HK-2 (cell line): ENCODE measurements around the gene NTRK3.
"Not testable (repeated sequence)": the region's sequence is repeated elsewhere in the genome, so short reads cannot be mapped to it uniquely, and the experiment has no call there.

Source experiments
- DNase-seq: peaks from one replicate; pipeline ENCODE4 v3.0.0-alpha.2; 2018; ENCODE audit not compliant: unreplicated experiment

The NTRK3 gene

GRCh38 chr15:88075102-88075501, 181.4 kb downstream of the NTRK3 start:
- no peak for DNase-seq

- no peak for DNase-seq
Measured at GRCh38 chr15:88074386-88074785, 182.2 kb downstream of the NTRK3 start.

GRCh38 chr15:88073391-88073691, 183.2 kb downstream of the NTRK3 start:
- DNase-seq, result no peak

GRCh38 chr15:88072598-88073390, 183.7 kb downstream of the NTRK3 start:
- no peak for DNase-seq

GRCh38 chr15:88072133-88072532, 184.4 kb downstream of the NTRK3 start:
- DNase-seq, result not testable (repeated sequence)

- no peak for DNase-seq
Measured at GRCh38 chr15:88071141-88071540, 185.4 kb downstream of the NTRK3 start.

GRCh38 chr15:88069561-88069960, 187.0 kb downstream of the NTRK3 start:
- DNase-seq, result no peak

- no peak for DNase-seq
Measured at GRCh38 chr15:88067331-88067685, 189.2 kb downstream of the NTRK3 start.

GRCh38 chr15:88066636-88067330, 189.8 kb downstream of the NTRK3 start:
- no peak for DNase-seq

- DNase-seq, result no peak
Measured at GRCh38 chr15:88061452-88061851, 195.1 kb downstream of the NTRK3 start.

GRCh38 chr15:88060383-88060782, 196.2 kb downstream of the NTRK3 start:
- DNase-seq, result no peak

- no peak for DNase-seq
Measured at GRCh38 chr15:88057836-88058235, 198.7 kb downstream of the NTRK3 start.

GRCh38 chr15:88049506-88049905, 207.0 kb downstream of the NTRK3 start:
- DNase-seq, result no peak

GRCh38 chr15:88048755-88049154, 207.8 kb downstream of the NTRK3 start:
- DNase-seq, result no peak

GRCh38 chr15:88048237-88048636, 208.3 kb downstream of the NTRK3 start:
- DNase-seq, result no peak

GRCh38 chr15:88046576-88047129, 209.9 kb downstream of the NTRK3 start:
- DNase-seq, result no peak

GRCh38 chr15:88043396-88043795, 213.1 kb downstream of the NTRK3 start:
- no peak for DNase-seq

- no peak for DNase-seq
Measured at GRCh38 chr15:88042047-88042446, 214.5 kb downstream of the NTRK3 start.

GRCh38 chr15:88040516-88040915, 216.0 kb downstream of the NTRK3 start:
- DNase-seq, result no peak

GRCh38 chr15:88038261-88038660, 218.3 kb downstream of the NTRK3 start:
- no peak for DNase-seq

GRCh38 chr15:88036154-88036839, 220.2 kb downstream of the NTRK3 start:
- no peak for DNase-seq

GRCh38 chr15:88035381-88035780, 221.2 kb downstream of the NTRK3 start:
- no peak for DNase-seq

GRCh38 chr15:88033421-88033820, 223.1 kb downstream of the NTRK3 start:
- not testable (repeated sequence) for DNase-seq
